SK-N-MC (cell line): ENCODE measurements around the gene OR7C1.
"Not testable (repeated sequence)": the region's sequence is repeated elsewhere in the genome, so short reads cannot be mapped to it uniquely, and the experiment has no call there.

Experiments
- DNase-seq: peaks from one replicate; pipeline ENCODE4 v3.0.0-alpha.2; 2011; ENCODE audit warnings: low read depth, low spot score
- H3K27ac ChIP-seq: fragments of 200-600 bp; sonication (generic); 2 replicates; pipeline ENCODE4 v1.5.1; 2016; ENCODE audit warnings: mixed run types
- H3K36me3 ChIP-seq: fragments of 200-600 bp; sonication (generic); 2 replicates; pipeline ENCODE4 v1.6.1; 2017; ENCODE audit warnings: antibody characterized with exemption, low read length, mixed read lengths; ENCODE audit not compliant: insufficient read depth
- H3K4me3 ChIP-seq: fragments of 200-600 bp; sonication (generic); 2 replicates; pipeline ENCODE4 v1.5.1; 2016
- H3K9ac ChIP-seq: fragments of 200-600 bp; sonication (generic); 2 replicates; pipeline ENCODE4 v1.8.0; 2017; ENCODE audit warnings: mixed run types, mixed read lengths; ENCODE audit not compliant: insufficient read length
- H3K9me3 ChIP-seq: fragments of 200-600 bp; sonication (generic); 2 replicates; pipeline ENCODE4 v1.6.1; 2017; ENCODE audit warnings: low read depth, mild to moderate bottlenecking, antibody characterized with exemption, low read length, moderate library complexity, mixed read lengths
- EZH2 ChIP-seq: fragments of 200-600 bp; sonication (generic); IDR thresholded peaks from one replicate; pipeline ENCODE4 v1.6.1; 2017; ENCODE audit warnings: antibody characterized with exemption
- FOXP2 ChIP-seq: optimal IDR thresholded peaks from 2 replicates; pipeline ENCODE3; 2011; ENCODE audit warnings: mild to moderate bottlenecking, moderate library complexity; ENCODE audit not compliant: insufficient read depth; ENCODE audit errors: extremely low read length, control extremely low read depth
- POLR2AphosphoS5 ChIP-seq: IDR thresholded peaks from 2 replicates; pipeline ENCODE4 v1.6.1; 2012; ENCODE audit warnings: mild to moderate bottlenecking, low read depth, low read length, borderline replicate concordance

The OR7C1 gene

GRCh38 chr19:14779151-14779550, 55.8 kb downstream of the OR7C1 start:
- DNase-seq, result no peak
- no peak overlapping the region for H3K27ac ChIP-seq
- no peaks in the 10 kb centered on the region for H3K9me3 ChIP-seq
- H3K4me3 ChIP-seq, result no peak overlapping the region
- H3K36me3 ChIP-seq, result no peaks in the 10 kb centered on the region
- TF ChIP-seq POLR2AphosphoS5 (no peak), FOXP2 (no peak), EZH2 (no peak)
- no peak overlapping the region for H3K9ac ChIP-seq

- H3K9me3 ChIP-seq, H3K36me3 ChIP-seq, H3K4me3 ChIP-seq, H3K9ac ChIP-seq, DNase-seq: not testable (repeated sequence)
- H3K27ac ChIP-seq, result 0 out of 2 replicates have a peak within 1 kb of the TSS, but pooled peaks have one; percentile 9
These were observed 56.7 kb downstream of the OR7C1 start, which contains the start of gene ADGRE2 for GRCh38 chr19:14778110-14778845. TSS of gene ADGRE2 (minus strand) at chr19:14778560. CDS start at chr19:14776756, 1,804 bp downstream.

- not testable (repeated sequence) for H3K4me3 ChIP-seq, H3K36me3 ChIP-seq, DNase-seq, H3K9ac ChIP-seq, H3K27ac ChIP-seq, H3K9me3 ChIP-seq
These were observed 57.3 kb downstream of the OR7C1 start for GRCh38 chr19:14777645-14778044.

- peak overlapping the region; percentile 80 for H3K4me3 ChIP-seq
- H3K36me3 ChIP-seq, result no peaks in the 10 kb centered on the region; the same call in 1 of the 2 replicates
- no peaks in the 10 kb centered on the region for H3K9me3 ChIP-seq
- TF ChIP-seq FOXP2 (no peak), EZH2 (no peak), POLR2AphosphoS5 (no peak)
- H3K27ac ChIP-seq, result no peak overlapping the region
- no peak for DNase-seq
- H3K9ac ChIP-seq, result peak overlapping the region; percentile 48
These were observed 59.0 kb downstream of the OR7C1 start for GRCh38 chr19:14775869-14776586.

GRCh38 chr19:14775326-14775725, 59.7 kb downstream of the OR7C1 start:
- not testable (repeated sequence) for H3K4me3 ChIP-seq, H3K9me3 ChIP-seq, DNase-seq, H3K36me3 ChIP-seq, H3K9ac ChIP-seq, H3K27ac ChIP-seq

- Histone ChIP-seq H3K9me3 (no peaks in the 10 kb centered on the region), H3K9ac (no peak overlapping the region), H3K4me3 (no peak overlapping the region), H3K27ac (no peak overlapping the region), H3K36me3 (no peaks in the 10 kb centered on the region; the same call in 1 of the 2 replicates)
- DNase-seq, result no peak
- TF ChIP-seq FOXP2 (no peak), EZH2 (no peak), POLR2AphosphoS5 (no peak)
These were observed 60.6 kb downstream of the OR7C1 start for GRCh38 chr19:14774373-14774772.

- DNase-seq, H3K9ac ChIP-seq, H3K4me3 ChIP-seq, H3K27ac ChIP-seq, H3K36me3 ChIP-seq, H3K9me3 ChIP-seq: not testable (repeated sequence)
These were observed 61.3 kb downstream of the OR7C1 start for GRCh38 chr19:14773722-14774121.

GRCh38 chr19:14772995-14773394, 62.0 kb downstream of the OR7C1 start:
- TF ChIP-seq FOXP2 (no peak), POLR2AphosphoS5 (no peak), EZH2 (no peak)
- DNase-seq, result no peak
- Histone ChIP-seq H3K27ac (no peak overlapping the region), H3K9ac (no peak overlapping the region), H3K36me3 (no peaks in the 10 kb centered on the region; the same call in 1 of the 2 replicates), H3K9me3 (no peaks in the 10 kb centered on the region), H3K4me3 (no peak overlapping the region)

GRCh38 chr19:14772467-14772866, 62.5 kb downstream of the OR7C1 start:
- DNase-seq, result no peak
- Histone ChIP-seq H3K9ac (no peak overlapping the region), H3K36me3 (no peaks in the 10 kb centered on the region; the same call in 1 of the 2 replicates), H3K4me3 (no peak overlapping the region), H3K9me3 (no peaks in the 10 kb centered on the region), H3K27ac (no peak overlapping the region)
- no peak for TF ChIP-seq FOXP2
